Right ventricle myocardium inferior (tissue), 1 donor: ENCODE measurements around the gene ZNF853. TPM values are rescaled to one million over a fixed set of nuclear protein-coding genes. Genes with fewer than 3 reads are reported as not detected.
A peak's percentile ranks its signal among the peaks of the same experiment; 100 is the strongest.
"Not testable (repeated sequence)": the region's sequence is repeated elsewhere in the genome, so short reads cannot be mapped to it uniquely, and the experiment has no call there.

ENCODE experiments used
- ATAC-seq: fragments of 200-7000 bp; cut with Tn5 transposase; one replicate; pipeline ENCODE4 v1.9.1; 2020; ENCODE audit warnings: mild to moderate bottlenecking, moderate library complexity
- DNase-seq: peaks from one replicate; pipeline ENCODE4 v3.0.0; 2021; ENCODE audit errors: missing footprints
- intact Hi-C: fragments of 100-400 bp; cut with DNase I; formaldehyde crosslinking; loops from one replicate; pipeline ENCODE4 v1.11.0; 2022
- long read RNA-seq: library from polyadenylated mRNA; unstranded; transcript quantifications from one replicate; pipeline ENCODE4 v2.0.0, GENCODE V29; 2021
- total RNA-seq: library from RNA; stranded (reverse); fragmentation: NEBNext Ultra II Directional; extraction: Animal tissue kit (Norgen Biotek cat#: 25700); gene quantifications from one replicate; pipeline ENCODE4 v1.2.1, GENCODE V29; 2021
- donor health status: DM: no; HTN: yes; CAD: no; lungs with severe emphysema.

The ZNF853 gene
- 10.3 TPM for total RNA-seq
- long read RNA-seq, transcript ZNF853-201 (3 exons, 3,857 nt) = major isoform, 19 of 49 reads
- long read RNA-seq, partial matches to known transcripts = 10 of 49 reads
- long read RNA-seq, other reads (novel, unspliced or antisense) = 20 of 49 reads

GRCh38 chr7:6614953-6615722 lies at the start of gene ZNF853:
Gene ZNF853 (plus strand): TSS chr7:6615610. CDS start chr7:6616175, 565 bp downstream.
- ATAC-seq = peak; percentile 47
- DNase-seq = no peak
- intact Hi-C loops = no loop called here

GRCh38 chr7:6565655-6566054 lies 49.8 kb upstream of the ZNF853 start:
- DNase-seq (no peak), ATAC-seq (no peak)
- intact Hi-C loops = no loop called here

- ATAC-seq (no peak), DNase-seq (peak; percentile 23)
- intact Hi-C loops = no loop called here
Observed at GRCh38 chr7:6567886-6568285, 47.5 kb upstream of the ZNF853 start.

GRCh38 chr7:6571160-6571779 lies 44.1 kb upstream of the ZNF853 start:
- no peak for DNase-seq
- ATAC-seq = no peak
- intact Hi-C loops = no loop called here

- peak; percentile 8 for DNase-seq
- no peak for ATAC-seq
- intact Hi-C loops = loop anchor here (2.0 kb wide), 1 partner anchor 15 kb away; the partner anchor contains the start of gene INTS15
Observed at GRCh38 chr7:6575281-6576023, 40.0 kb upstream of the ZNF853 start.

- intact Hi-C loops = loop anchor here (2.0 kb wide), 1 partner anchor 15 kb away; the partner anchor contains the start of gene INTS15
- DNase-seq (peak; percentile 23), ATAC-seq (no peak)
Observed at GRCh38 chr7:6576024-6576866, 39.2 kb upstream of the ZNF853 start.

GRCh38 chr7:6576867-6577368 lies 38.5 kb upstream of the ZNF853 start:
- ATAC-seq = not testable (repeated sequence)
- peak; percentile 67 for DNase-seq
- intact Hi-C loops = loop anchor here (2.0 kb wide), 1 partner anchor 14 kb away; the partner anchor contains the start of gene INTS15

- peak; percentile 99 for ATAC-seq
- peak; percentile 94 for DNase-seq
- intact Hi-C loops = loop anchor here (2.0 kb wide), 1 partner anchor 13 kb away; the partner anchor contains the start of gene INTS15
Observed at GRCh38 chr7:6577369-6578113, 37.9 kb upstream of the ZNF853 start, which contains the start of gene ZDHHC4. Gene ZDHHC4 (plus strand): TSS chr7:6577454. CDS start chr7:6580562, 3,108 bp downstream.

- ATAC-seq (no peak), DNase-seq (peak; percentile 14)
- intact Hi-C loops = no loop called here
Observed at GRCh38 chr7:6578114-6579084, 37.0 kb upstream of the ZNF853 start.

GRCh38 chr7:6579446-6579845 lies 36.0 kb upstream of the ZNF853 start:
- DNase-seq (peak; percentile 47), ATAC-seq (no peak)
- intact Hi-C loops = no loop called here

GRCh38 chr7:6585746-6586432 lies 29.5 kb upstream of the ZNF853 start:
- intact Hi-C loops, ATAC-seq: not testable (repeated sequence)

GRCh38 chr7:6588566-6588965 lies 26.8 kb upstream of the ZNF853 start:
- no peak for ATAC-seq
- intact Hi-C loops = no loop called here

More at GRCh38 chr7:6585746-6586432, 29.5 kb upstream of the ZNF853 start:
- not testable (repeated sequence) for DNase-seq

GRCh38 chr7:6589151-6589828 lies 26.1 kb upstream of the ZNF853 start:
- intact Hi-C loops = no loop called here

More at GRCh38 chr7:6588566-6588965, 26.8 kb upstream of the ZNF853 start:
- DNase-seq = no peak

GRCh38 chr7:6589829-6590644 lies 25.4 kb upstream of the ZNF853 start, which contains the start of gene INTS15:
Gene INTS15 (plus strand): TSS chr7:6590021. CDS start chr7:6590284, 263 bp downstream.
- peak; percentile 90 for DNase-seq
- intact Hi-C loops = loop anchor here (2.0 kb wide), 1 partner anchor 13 kb away; the partner anchor contains the start of gene ZDHHC4
- ATAC-seq = peak; percentile 98

More at GRCh38 chr7:6589151-6589828, 26.1 kb upstream of the ZNF853 start:
- ATAC-seq (no peak), DNase-seq (no peak)
